ENCODE measurements around the gene SLC2A5.
"Not testable (repeated sequence)": the region's sequence is repeated elsewhere in the genome, so short reads cannot be mapped to it uniquely, and the experiment has no call there.

SLC2A5 gene

DNA sequence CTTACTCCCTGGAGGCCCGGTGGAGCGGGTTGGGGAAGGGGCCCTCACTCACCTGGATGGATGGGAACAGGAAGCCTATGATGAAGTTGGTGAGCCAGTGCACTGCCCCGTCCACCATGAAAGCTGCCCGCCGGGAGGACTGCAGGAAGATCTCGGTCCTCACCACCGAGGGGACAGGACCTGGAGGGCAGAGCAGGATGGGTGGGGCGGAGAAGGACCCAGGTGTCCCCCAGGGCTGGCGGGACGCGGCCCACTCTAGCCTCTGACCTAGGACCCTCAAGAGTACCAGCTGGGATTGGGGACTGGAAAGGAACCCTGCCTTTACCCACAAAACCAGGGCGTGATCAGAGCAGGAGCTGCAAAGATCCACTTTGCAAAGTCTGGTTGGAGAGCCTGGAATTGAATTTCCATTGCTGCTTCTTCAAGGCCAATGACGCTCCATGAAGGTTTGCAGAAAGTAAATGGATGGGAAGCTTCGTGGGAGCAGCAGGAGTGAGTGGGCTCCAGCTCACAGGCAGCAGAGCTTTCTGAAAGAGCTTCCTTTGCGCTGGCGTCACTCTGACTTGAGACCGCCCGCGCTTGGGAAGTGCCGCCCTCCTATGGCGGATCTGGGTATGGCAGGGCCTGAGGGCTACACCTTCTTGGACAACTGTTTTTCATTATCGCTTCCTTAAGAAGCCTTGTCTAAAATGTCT, 64.6 kb downstream of the SLC2A5 start:
- Histone ChIP-seq H3F3A (ENCODE audit: control insufficient read depth, insufficient read depth) (peaks cover 19% of the 10 kb centered on the region), H3K4me2 (ENCODE audit: low read length) (peak overlapping the region; percentile 35), H3K79me2 (ENCODE audit: control insufficient read depth, low read length) (no peaks in the 10 kb centered on the region), H3K27me3 (ENCODE audit: control insufficient read depth, low read length) (no peaks in the 10 kb centered on the region), H3K27ac (ENCODE audit: low read depth, low read length) (no peak overlapping the region), H3K4me3 (ENCODE audit: low read length) (no peak overlapping the region), H4K20me1 (ENCODE audit: control insufficient read depth, insufficient read depth, low read depth, low read length) (no peaks in the 10 kb centered on the region), H3K36me3 (ENCODE audit: control insufficient read depth, low read length) (no peaks in the 10 kb centered on the region), H3K4me1 (ENCODE audit: control insufficient read depth, low read length) (peaks cover 52% of the 10 kb centered on the region), H3K9me3 (ENCODE audit: control insufficient read depth, insufficient read depth, low read length) (no peaks in the 10 kb centered on the region), H3K9me2 (replicated peaks; ENCODE audit: control insufficient read depth, low read length) (no peaks in the 10 kb centered on the region)
- TF ChIP-seq, protein P1, sequence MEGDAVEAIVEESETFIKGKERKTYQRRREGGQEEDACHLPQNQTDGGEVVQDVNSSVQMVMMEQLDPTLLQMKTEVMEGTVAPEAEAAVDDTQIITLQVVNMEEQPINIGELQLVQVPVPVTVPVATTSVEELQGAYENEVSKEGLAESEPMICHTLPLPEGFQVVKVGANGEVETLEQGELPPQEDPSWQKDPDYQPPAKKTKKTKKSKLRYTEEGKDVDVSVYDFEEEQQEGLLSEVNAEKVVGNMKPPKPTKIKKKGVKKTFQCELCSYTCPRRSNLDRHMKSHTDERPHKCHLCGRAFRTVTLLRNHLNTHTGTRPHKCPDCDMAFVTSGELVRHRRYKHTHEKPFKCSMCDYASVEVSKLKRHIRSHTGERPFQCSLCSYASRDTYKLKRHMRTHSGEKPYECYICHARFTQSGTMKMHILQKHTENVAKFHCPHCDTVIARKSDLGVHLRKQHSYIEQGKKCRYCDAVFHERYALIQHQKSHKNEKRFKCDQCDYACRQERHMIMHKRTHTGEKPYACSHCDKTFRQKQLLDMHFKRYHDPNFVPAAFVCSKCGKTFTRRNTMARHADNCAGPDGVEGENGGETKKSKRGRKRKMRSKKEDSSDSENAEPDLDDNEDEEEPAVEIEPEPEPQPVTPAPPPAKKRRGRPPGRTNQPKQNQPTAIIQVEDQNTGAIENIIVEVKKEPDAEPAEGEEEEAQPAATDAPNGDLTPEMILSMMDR (IDR thresholded peaks at IDR 0.05; ENCODE audit: low read depth, low read length, poor library complexity, severe bottlenecking) = peak; percentile 93
- no peak for TF ChIP-seq EZH2phosphoT487 (IDR thresholded peaks at IDR 0.05; ENCODE audit: borderline replicate concordance, low read length)

DNA sequence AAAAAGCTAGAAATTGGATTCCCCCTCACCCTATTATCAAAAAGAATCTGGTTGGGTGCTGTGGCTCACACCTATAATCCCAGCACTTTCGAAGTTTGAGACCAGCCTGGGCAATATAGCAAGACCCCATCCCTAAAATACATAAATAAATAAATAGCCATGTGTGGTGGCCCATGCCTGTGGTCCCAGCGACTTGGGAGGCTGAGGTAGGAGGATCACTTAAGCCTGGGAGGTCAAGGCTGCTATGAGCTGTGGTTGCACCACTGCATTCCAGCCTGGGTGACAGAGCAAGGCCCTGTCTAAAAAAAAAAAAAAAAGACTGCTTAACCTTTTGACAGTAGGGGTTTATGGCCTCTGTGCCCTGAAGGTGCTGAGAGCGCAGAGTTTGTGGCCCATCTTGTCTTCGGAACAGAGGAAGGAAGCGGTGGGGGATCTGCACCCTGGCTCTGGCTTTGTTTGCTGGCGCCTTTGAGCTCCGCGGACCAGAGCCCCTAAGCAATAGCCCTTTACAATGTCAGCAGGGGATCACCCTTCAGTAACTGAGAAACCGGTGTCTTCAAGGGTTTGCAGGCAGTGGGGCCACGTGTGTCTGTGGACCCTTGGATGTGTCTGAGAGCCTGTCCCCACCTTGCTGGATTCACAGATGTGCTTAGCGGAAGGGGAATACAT, 65.3 kb downstream of the SLC2A5 start:
- H3K36me3 ChIP-seq (ENCODE audit: control insufficient read depth, low read length) = no peaks in the 10 kb centered on the region
- no peak overlapping the region for H3K4me3 ChIP-seq (ENCODE audit: low read length)
- peaks cover 46% of the 10 kb centered on the region for H3K4me1 ChIP-seq (ENCODE audit: control insufficient read depth, low read length)
- H3K4me2 ChIP-seq (ENCODE audit: low read length) = no peak overlapping the region
- H3F3A ChIP-seq (ENCODE audit: control insufficient read depth, insufficient read depth) = peaks cover 15% of the 10 kb centered on the region
- no peaks in the 10 kb centered on the region for H3K79me2 ChIP-seq (ENCODE audit: control insufficient read depth, low read length)
- H4K20me1 ChIP-seq (ENCODE audit: control insufficient read depth, insufficient read depth, low read depth, low read length) = no peaks in the 10 kb centered on the region
- H3K27ac ChIP-seq (ENCODE audit: low read depth, low read length) = no peak overlapping the region
- no peaks in the 10 kb centered on the region for H3K9me2 ChIP-seq (replicated peaks; ENCODE audit: control insufficient read depth, low read length)
- TF ChIP-seq, protein P1 (IDR thresholded peaks at IDR 0.05; ENCODE audit: low read depth, low read length, poor library complexity, severe bottlenecking) = no peak
- TF ChIP-seq EZH2phosphoT487 (IDR thresholded peaks at IDR 0.05; ENCODE audit: borderline replicate concordance, low read length) = no peak
- no peaks in the 10 kb centered on the region for H3K9me3 ChIP-seq (ENCODE audit: control insufficient read depth, insufficient read depth, low read length)
- no peaks in the 10 kb centered on the region for H3K27me3 ChIP-seq (ENCODE audit: control insufficient read depth, low read length)

DNA sequence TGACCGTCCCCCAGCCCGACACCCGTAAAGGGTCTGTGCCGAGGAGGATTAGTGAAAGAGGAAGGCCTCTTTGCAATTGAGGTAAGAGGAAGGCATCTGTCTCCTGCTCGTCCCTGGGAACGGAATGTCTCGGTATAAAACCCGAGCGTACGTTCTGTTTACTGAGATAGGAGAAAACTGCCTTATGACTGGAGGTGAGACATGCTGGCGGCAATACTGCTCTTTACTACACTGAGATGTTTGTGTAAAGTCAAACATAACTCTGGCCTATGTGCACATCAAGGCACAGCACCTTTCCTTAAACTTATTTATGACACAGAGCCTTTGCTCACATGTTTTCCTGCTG, 67.2 kb downstream of the SLC2A5 start:
- H3K9me2 ChIP-seq (replicated peaks; ENCODE audit: control insufficient read depth, low read length); H3K4me2 ChIP-seq (ENCODE audit: low read length); H3K9me3 ChIP-seq (ENCODE audit: control insufficient read depth, insufficient read depth, low read length); H3K79me2 ChIP-seq (ENCODE audit: control insufficient read depth, low read length); H3K27me3 ChIP-seq (ENCODE audit: control insufficient read depth, low read length); H3K36me3 ChIP-seq (ENCODE audit: control insufficient read depth, low read length); H4K20me1 ChIP-seq (ENCODE audit: control insufficient read depth, insufficient read depth, low read depth, low read length); H3K4me3 ChIP-seq (ENCODE audit: low read length); H3K27ac ChIP-seq (ENCODE audit: low read depth, low read length); H3F3A ChIP-seq (ENCODE audit: control insufficient read depth, insufficient read depth): not testable (repeated sequence)
- H3K4me1 ChIP-seq (ENCODE audit: control insufficient read depth, low read length) = peaks cover 26% of the 10 kb centered on the region

DNA sequence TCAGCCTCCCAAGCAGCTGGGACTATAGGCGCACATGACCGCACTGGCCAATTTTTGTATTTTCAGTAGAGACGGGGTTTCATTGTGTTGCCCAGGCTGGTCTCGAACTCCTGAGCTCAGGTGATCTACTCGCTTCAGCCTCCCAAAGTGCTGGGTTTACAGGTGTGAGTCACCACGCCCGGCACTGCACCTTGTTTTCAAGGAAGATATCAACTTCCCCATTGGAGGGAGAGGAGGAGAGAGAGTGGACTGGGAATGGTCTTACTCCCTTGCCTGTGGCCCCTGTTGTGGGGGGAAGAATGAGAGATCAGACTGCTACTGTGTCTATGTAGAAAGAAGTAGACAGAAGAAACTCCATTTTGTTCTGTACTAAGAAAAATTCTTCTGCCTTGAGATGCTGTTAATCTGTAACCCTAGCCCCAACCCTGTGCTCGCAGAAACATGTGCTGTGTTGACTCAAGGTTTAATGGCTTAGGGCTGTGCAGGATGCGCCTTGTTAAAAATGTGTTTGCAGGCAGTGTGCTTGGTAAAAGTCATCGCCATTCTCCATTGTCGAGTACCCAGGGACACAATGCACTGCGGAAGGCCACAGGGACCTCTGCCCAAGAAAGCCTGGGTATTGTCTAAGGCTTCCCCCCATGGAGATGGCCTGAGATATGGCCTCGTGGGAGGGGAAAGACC, 67.8 kb downstream of the SLC2A5 start:
- peaks cover 21% of the 10 kb centered on the region for H3K4me1 ChIP-seq (ENCODE audit: control insufficient read depth, low read length)
- not testable (repeated sequence) for H3K4me3 ChIP-seq (ENCODE audit: low read length); H3K4me2 ChIP-seq (ENCODE audit: low read length); H3K79me2 ChIP-seq (ENCODE audit: control insufficient read depth, low read length); H3K9me3 ChIP-seq (ENCODE audit: control insufficient read depth, insufficient read depth, low read length); H3K9me2 ChIP-seq (replicated peaks; ENCODE audit: control insufficient read depth, low read length); H3K36me3 ChIP-seq (ENCODE audit: control insufficient read depth, low read length); H4K20me1 ChIP-seq (ENCODE audit: control insufficient read depth, insufficient read depth, low read depth, low read length); H3F3A ChIP-seq (ENCODE audit: control insufficient read depth, insufficient read depth); H3K27ac ChIP-seq (ENCODE audit: low read depth, low read length); H3K27me3 ChIP-seq (ENCODE audit: control insufficient read depth, low read length)

DNA sequence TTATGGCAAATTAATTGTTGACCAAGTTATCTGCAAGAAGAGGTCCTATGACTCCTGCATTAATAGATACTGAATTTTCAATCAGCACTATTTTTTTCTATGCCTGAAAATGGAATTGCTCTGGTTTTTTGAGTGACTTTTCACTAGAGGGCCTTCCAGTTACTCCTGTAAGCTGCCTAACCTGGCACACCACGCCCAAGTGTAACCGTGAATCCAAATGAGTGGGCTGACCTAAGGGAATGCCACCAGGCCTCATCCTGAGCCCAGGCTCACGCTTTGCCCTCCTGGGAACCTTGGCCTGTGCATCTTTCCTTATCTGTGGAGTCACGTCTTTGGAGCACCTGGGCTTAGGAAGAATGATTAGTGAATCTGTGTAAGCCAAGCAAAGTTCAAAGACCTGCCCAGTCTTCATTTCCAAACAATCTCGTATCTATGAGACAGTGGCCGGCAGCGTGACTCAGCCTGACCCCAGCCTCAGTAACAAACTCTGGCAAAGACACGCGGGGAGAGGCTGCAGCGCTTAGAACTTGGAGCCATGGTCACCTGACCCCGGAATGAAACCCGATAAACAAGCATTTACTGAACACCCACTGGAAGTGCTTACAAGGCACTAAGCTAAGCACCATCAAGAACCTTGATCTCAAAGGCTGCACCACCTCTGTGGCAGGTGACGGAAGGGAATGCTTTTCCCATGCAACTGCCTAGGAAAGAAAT, 75.3 kb downstream of the SLC2A5 start:
- H3K27me3 ChIP-seq (ENCODE audit: control insufficient read depth, low read length); H3K4me3 ChIP-seq (ENCODE audit: low read length); H4K20me1 ChIP-seq (ENCODE audit: control insufficient read depth, insufficient read depth, low read depth, low read length); H3K9me2 ChIP-seq (replicated peaks; ENCODE audit: control insufficient read depth, low read length); H3F3A ChIP-seq (ENCODE audit: control insufficient read depth, insufficient read depth); H3K4me2 ChIP-seq (ENCODE audit: low read length); H3K9me3 ChIP-seq (ENCODE audit: control insufficient read depth, insufficient read depth, low read length); H3K79me2 ChIP-seq (ENCODE audit: control insufficient read depth, low read length); H3K36me3 ChIP-seq (ENCODE audit: control insufficient read depth, low read length); H3K27ac ChIP-seq (ENCODE audit: low read depth, low read length): not testable (repeated sequence)
- H3K4me1 ChIP-seq (ENCODE audit: control insufficient read depth, low read length) = peaks cover 16% of the 10 kb centered on the region

Measured in DOHH2 (cell line).